ENCODE data around the gene CFAP251.

The CFAP251 gene

DNA sequence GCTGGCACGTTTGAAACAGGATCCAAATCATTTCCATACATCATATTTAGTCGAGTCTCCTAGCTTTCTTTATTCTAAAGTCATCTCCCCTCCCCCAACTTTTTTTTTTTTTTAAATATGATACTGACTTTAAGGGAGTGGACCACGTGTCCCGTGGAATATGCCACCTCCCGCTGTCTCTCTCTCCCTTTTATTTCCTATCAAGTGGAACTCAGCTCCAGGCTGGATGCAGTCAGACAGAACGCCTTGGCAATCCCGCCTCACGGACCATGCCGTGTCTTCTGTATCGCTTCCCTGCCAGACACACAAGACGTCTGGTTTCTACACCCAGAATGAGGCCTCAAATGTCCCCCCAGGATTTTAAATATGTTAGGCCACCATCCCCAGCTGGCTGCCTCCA, 124.5 kb downstream of the CFAP251 start:
- H3K27me3 ChIP-seq (ENCODE audit: control insufficient read depth, insufficient read depth, low read length), result no peaks in the 10 kb centered on the region
- H3K4me1 ChIP-seq (ENCODE audit: control insufficient read depth, insufficient read depth, low read length), result 0 out of 2 replicates have a peak, but pooled peaks cover 1% of the 10 kb centered on the region
- H3K4me3 ChIP-seq (ENCODE audit: low read length), result no peak overlapping the region
- peaks cover 2% of the 10 kb centered on the region; the same call in 1 of the 2 replicates for H3K9me3 ChIP-seq (ENCODE audit: control insufficient read depth, insufficient read depth, low read length)
- no peak overlapping the region for H3K27ac ChIP-seq (ENCODE audit: low read length)
- H3K36me3 ChIP-seq (ENCODE audit: control insufficient read depth, insufficient read depth, low read length), result peaks cover 9% of the 10 kb centered on the region
- no CpG with 5 or more reads among the region's 11 CpGs for WGBS (ENCODE audit: insufficient coverage, insufficient read length)
- no peak for DNase-seq (ENCODE audit: low read depth, low spot score)

DNA sequence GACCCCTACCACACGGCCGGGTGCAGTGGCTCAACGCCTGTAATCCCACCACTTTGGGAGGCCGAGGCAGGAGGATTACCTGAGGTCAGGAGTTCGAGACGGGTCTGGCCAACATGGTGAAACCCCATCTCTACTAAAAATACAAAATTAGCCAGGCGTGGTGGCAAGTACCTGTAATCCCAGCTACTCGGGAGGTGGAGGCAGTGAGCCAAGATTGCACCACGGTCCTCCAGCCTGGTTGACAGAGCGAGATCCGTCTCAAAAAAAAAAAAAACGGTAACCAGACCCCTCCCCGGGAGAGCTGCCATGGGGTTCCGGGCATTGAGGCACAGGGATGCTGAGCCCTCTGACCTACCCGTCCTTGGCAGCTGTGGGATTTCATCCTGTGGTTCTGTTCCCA, 125.1 kb downstream of the CFAP251 start:
- no CpG with 5 or more reads among the region's 15 CpGs for WGBS (ENCODE audit: insufficient coverage, insufficient read length)
- Histone ChIP-seq H3K9me3 (ENCODE audit: control insufficient read depth, insufficient read depth, low read length) (peaks cover 2% of the 10 kb centered on the region; the same call in 1 of the 2 replicates), H3K36me3 (ENCODE audit: control insufficient read depth, insufficient read depth, low read length) (peaks cover 9% of the 10 kb centered on the region), H3K27ac (ENCODE audit: low read length) (no peak overlapping the region), H3K27me3 (ENCODE audit: control insufficient read depth, insufficient read depth, low read length) (no peaks in the 10 kb centered on the region), H3K4me3 (ENCODE audit: low read length) (no peak overlapping the region), H3K4me1 (ENCODE audit: control insufficient read depth, insufficient read depth, low read length) (0 out of 2 replicates have a peak, but pooled peaks cover 1% of the 10 kb centered on the region)
- DNase-seq (ENCODE audit: low read depth, low spot score), result no peak

DNA sequence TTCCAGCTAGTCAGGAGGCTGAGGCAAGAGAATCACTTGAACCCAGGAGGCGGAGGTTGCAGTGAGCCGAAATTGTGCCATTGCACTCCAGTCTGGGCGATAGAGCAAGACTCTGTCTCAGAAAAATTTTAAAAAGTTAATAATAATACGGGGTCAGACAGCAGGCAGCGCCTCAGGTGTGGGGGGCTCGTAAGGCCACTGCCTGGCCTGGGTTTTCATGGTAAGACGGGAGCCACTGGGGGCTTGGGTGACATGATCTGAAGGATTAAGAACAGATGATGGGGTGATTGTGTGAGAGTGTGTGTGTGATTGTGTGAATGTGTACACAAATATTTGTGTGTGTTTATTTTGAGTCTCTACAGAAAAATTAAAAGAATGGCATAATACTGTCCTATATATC, 126.9 kb downstream of the CFAP251 start:
- H3K36me3 ChIP-seq (ENCODE audit: control insufficient read depth, insufficient read depth, low read length), result peaks cover 9% of the 10 kb centered on the region
- peaks cover 2% of the 10 kb centered on the region; the same call in 1 of the 2 replicates for H3K9me3 ChIP-seq (ENCODE audit: control insufficient read depth, insufficient read depth, low read length)
- H3K27ac ChIP-seq (ENCODE audit: low read length), result no peak overlapping the region
- no peak overlapping the region for H3K4me3 ChIP-seq (ENCODE audit: low read length)
- 0 out of 2 replicates have a peak, but pooled peaks cover 1% of the 10 kb centered on the region for H3K4me1 ChIP-seq (ENCODE audit: control insufficient read depth, insufficient read depth, low read length)
- no CpG with 5 or more reads among the region's 7 CpGs for WGBS (ENCODE audit: insufficient coverage, insufficient read length)
- H3K27me3 ChIP-seq (ENCODE audit: control insufficient read depth, insufficient read depth, low read length), result no peaks in the 10 kb centered on the region
- no peak for DNase-seq (ENCODE audit: low read depth, low spot score)

DNA sequence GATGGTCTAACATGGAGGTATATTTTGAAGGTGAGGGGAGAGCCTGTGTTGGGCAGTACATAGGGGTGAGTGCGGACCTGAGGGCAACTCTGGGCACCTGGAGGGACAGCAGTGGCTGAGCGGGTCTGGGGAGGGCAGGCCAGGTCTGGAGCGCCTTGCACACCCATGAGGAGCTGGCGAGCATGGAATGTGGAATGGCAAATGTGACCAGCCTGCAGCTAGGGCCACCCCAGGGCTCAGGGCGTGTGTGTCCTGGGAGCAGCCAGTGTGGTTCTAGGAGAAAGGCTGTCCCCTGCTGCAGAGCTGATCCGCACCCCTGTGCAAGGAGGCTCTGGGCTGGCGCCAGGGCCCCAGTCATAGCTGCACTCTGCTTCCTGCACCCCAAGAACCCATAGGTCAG, 127.8 kb downstream of the CFAP251 start:
- Histone ChIP-seq H3K4me3 (ENCODE audit: low read length) (no peak overlapping the region), H3K9me3 (ENCODE audit: control insufficient read depth, insufficient read depth, low read length) (peaks cover 2% of the 10 kb centered on the region; the same call in 1 of the 2 replicates), H3K27me3 (ENCODE audit: control insufficient read depth, insufficient read depth, low read length) (no peaks in the 10 kb centered on the region), H3K4me1 (ENCODE audit: control insufficient read depth, insufficient read depth, low read length) (no peaks in the 10 kb centered on the region), H3K27ac (ENCODE audit: low read length) (no peak overlapping the region), H3K36me3 (ENCODE audit: control insufficient read depth, insufficient read depth, low read length) (peaks cover 9% of the 10 kb centered on the region)
- WGBS (ENCODE audit: insufficient coverage, insufficient read length), result no CpG with 5 or more reads among the region's 7 CpGs
- DNase-seq (ENCODE audit: low read depth, low spot score), result no peak

DNA sequence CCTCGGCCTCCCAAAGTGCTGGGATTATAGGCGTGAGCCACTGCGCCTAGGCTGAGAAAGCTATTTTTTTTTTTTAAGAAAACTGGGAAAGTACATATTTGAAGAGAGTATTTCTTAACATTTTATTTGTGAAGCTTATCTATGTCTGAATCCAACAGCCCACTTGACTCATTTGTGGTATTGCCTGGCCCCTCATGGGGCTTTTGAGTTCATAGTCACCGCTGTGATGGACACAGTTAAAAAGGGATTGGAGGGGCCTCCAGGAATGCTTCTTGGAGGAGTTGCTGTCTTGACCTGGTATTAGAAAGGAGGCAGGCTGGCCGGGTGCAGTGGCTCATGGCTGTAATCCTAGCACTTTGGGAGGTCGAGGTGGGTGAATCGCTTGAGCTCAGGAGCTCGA, 129.8 kb downstream of the CFAP251 start:
- DNase-seq (ENCODE audit: low read depth, low spot score), result no peak
- Histone ChIP-seq H3K27me3 (ENCODE audit: control insufficient read depth, insufficient read depth, low read length) (no peaks in the 10 kb centered on the region), H3K4me1 (ENCODE audit: control insufficient read depth, insufficient read depth, low read length) (no peaks in the 10 kb centered on the region), H3K9me3 (ENCODE audit: control insufficient read depth, insufficient read depth, low read length) (peaks cover 2% of the 10 kb centered on the region; the same call in 1 of the 2 replicates), H3K4me3 (ENCODE audit: low read length) (no peak overlapping the region), H3K36me3 (ENCODE audit: control insufficient read depth, insufficient read depth, low read length) (peaks cover 9% of the 10 kb centered on the region), H3K27ac (ENCODE audit: low read length) (no peak overlapping the region)
- no CpG with 5 or more reads among the region's 8 CpGs for WGBS (ENCODE audit: insufficient coverage, insufficient read length)

DNA sequence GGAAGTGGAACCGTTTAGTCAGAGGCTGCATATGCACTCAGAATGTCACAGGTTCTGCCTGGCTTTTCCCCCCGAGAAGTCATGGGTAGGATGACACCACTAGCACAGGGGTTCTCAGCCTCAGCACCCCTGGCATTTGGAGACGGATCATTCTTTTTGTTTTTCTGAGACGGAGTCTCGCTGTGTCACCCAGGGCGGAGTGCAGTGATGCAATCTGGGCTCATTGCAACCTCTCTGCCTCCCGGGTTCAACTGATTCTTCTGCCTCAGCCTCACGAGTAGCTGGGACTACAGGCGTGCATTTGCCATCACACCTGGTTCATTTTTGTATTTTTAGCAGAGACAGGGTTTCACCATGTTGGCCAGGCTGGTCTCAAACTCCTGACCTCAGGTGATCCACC, 131.4 kb downstream of the CFAP251 start:
- H3K27me3 ChIP-seq (ENCODE audit: control insufficient read depth, insufficient read depth, low read length), result no peaks in the 10 kb centered on the region
- no peaks in the 10 kb centered on the region for H3K9me3 ChIP-seq (ENCODE audit: control insufficient read depth, insufficient read depth, low read length)
- peaks cover 3% of the 10 kb centered on the region; the same call in 1 of the 2 replicates for H3K36me3 ChIP-seq (ENCODE audit: control insufficient read depth, insufficient read depth, low read length)
- no peak for DNase-seq (ENCODE audit: low read depth, low spot score)
- no peak overlapping the region for H3K4me3 ChIP-seq (ENCODE audit: low read length)
- WGBS (ENCODE audit: insufficient coverage, insufficient read length), result no CpG with 5 or more reads among the region's 9 CpGs
- H3K4me1 ChIP-seq (ENCODE audit: control insufficient read depth, insufficient read depth, low read length), result no peaks in the 10 kb centered on the region
- H3K27ac ChIP-seq (ENCODE audit: low read length), result no peak overlapping the region

DNA sequence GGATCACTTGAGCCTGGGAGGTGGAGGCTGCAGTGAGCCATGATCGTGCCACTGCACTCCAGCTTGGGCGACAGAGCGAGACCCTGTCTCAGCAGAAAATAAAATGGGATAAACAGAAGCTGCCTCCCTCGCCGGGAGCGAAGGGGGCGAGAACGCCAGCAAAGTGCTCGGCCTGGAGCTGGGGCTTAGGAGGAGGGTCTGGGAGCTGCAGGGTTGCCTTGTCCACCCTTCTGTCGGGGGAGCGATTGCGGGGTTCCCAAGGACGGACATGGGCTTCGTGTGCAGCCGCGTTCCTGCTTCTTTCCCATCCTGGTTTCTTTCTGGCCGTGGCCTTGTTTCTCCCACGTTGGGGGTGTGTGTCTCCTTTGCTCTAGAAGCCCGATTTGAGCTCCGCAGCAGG, 132.3 kb downstream of the CFAP251 start:
- Histone ChIP-seq H3K4me3 (ENCODE audit: low read length) (no peak overlapping the region), H3K36me3 (ENCODE audit: control insufficient read depth, insufficient read depth, low read length) (peaks cover 3% of the 10 kb centered on the region; the same call in 1 of the 2 replicates), H3K27me3 (ENCODE audit: control insufficient read depth, insufficient read depth, low read length) (no peaks in the 10 kb centered on the region), H3K4me1 (ENCODE audit: control insufficient read depth, insufficient read depth, low read length) (no peaks in the 10 kb centered on the region), H3K9me3 (ENCODE audit: control insufficient read depth, insufficient read depth, low read length) (no peaks in the 10 kb centered on the region), H3K27ac (ENCODE audit: low read length) (no peak overlapping the region)
- no CpG with 5 or more reads among the region's 20 CpGs for WGBS (ENCODE audit: insufficient coverage, insufficient read length)
- no peak for DNase-seq (ENCODE audit: low read depth, low spot score)

DNA sequence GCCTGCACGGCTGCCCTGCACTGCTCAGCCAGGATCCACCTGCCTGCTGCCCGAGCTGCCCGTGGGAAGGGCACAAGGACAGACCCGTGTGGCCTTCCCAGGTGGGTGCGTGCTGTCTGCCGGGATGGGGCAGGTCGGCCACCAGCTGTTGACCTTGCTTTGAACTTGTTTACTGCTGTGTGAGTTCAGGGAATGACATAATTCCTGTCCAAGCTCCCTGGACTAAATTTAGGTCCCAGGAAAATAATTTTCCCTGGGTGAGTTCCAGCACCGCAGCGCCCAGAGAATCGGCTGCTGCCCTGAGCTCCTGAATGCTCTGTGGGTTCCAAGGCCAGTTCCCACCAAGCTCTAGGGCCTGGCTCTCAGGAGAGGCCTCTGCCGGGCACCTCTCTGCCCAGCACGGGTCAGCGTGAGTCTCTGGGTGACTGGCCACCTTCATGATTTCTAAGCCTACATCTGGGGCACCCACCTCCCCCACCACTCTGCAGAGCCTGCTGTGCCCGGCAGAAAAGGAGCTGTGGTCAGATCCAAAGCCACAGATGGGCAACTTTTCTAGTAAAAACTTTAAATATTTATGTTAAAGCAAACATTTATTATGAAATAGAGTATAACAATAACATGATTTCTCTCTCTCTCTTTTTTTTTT, 133.0 kb downstream of the CFAP251 start:
- Histone ChIP-seq H3K27me3 (ENCODE audit: control insufficient read depth, insufficient read depth, low read length) (no peaks in the 10 kb centered on the region), H3K4me1 (ENCODE audit: control insufficient read depth, insufficient read depth, low read length) (no peaks in the 10 kb centered on the region), H3K9me3 (ENCODE audit: control insufficient read depth, insufficient read depth, low read length) (no peaks in the 10 kb centered on the region), H3K4me3 (ENCODE audit: low read length) (no peak overlapping the region), H3K27ac (ENCODE audit: low read length) (no peak overlapping the region), H3K36me3 (ENCODE audit: control insufficient read depth, insufficient read depth, low read length) (no peaks in the 10 kb centered on the region; the same call in 1 of the 2 replicates)
- DNase-seq (ENCODE audit: low read depth, low spot score), result no peak
- no CpG with 5 or more reads among the region's 14 CpGs for WGBS (ENCODE audit: insufficient coverage, insufficient read length)

DNA sequence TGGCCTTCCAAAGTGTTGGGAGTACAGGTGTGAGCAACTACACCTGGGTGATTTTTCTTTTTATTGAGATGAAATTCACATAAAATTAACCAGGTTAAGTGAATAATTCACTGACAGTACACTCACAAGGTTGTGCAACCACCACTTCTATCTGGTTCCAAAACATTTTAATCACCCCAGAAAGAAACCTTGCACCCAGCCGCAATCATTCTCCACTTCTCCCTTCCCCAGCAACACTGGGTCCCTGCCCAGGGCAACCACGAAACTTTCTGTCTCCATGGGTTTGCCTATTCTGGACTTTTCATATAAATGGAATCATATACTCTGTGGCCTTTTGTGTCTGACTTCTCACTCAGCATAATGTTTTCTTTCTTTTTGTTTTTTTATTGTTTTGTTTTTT, 133.9 kb downstream of the CFAP251 start:
- no peak for DNase-seq (ENCODE audit: low read depth, low spot score)
- no CpG with 5 or more reads among the region's 2 CpGs for WGBS (ENCODE audit: insufficient coverage, insufficient read length)
- Histone ChIP-seq H3K27ac (ENCODE audit: low read length) (no peak overlapping the region), H3K9me3 (ENCODE audit: control insufficient read depth, insufficient read depth, low read length) (no peaks in the 10 kb centered on the region), H3K36me3 (ENCODE audit: control insufficient read depth, insufficient read depth, low read length) (no peaks in the 10 kb centered on the region; the same call in 1 of the 2 replicates), H3K27me3 (ENCODE audit: control insufficient read depth, insufficient read depth, low read length) (no peaks in the 10 kb centered on the region), H3K4me1 (ENCODE audit: control insufficient read depth, insufficient read depth, low read length) (no peaks in the 10 kb centered on the region), H3K4me3 (ENCODE audit: low read length) (no peak overlapping the region)
